Astrocyte (in vitro differentiated cells and primary cell): ENCODE data around the gene TRIM44.

Experiments
- EZH2 ChIP-seq: IDR thresholded peaks from 2 replicates; pipeline ENCODE4 v1.6.1; 2012; ENCODE audit warnings: mild to moderate bottlenecking, low read length, inconsistent platforms; ENCODE audit not compliant: insufficient read depth
- TF ChIP-seq, protein P1 (sequence below): IDR thresholded peaks from 2 replicates; pipeline ENCODE4 v1.5.1; 2011; ENCODE audit warnings: low read depth, mild to moderate bottlenecking, inconsistent platforms, low read length, moderate library complexity; ENCODE audit not compliant: insufficient read depth

GRCh38 chr11:35779409-35779808, 116.8 kb downstream of the TRIM44 start:
- TF ChIP-seq, protein P1, sequence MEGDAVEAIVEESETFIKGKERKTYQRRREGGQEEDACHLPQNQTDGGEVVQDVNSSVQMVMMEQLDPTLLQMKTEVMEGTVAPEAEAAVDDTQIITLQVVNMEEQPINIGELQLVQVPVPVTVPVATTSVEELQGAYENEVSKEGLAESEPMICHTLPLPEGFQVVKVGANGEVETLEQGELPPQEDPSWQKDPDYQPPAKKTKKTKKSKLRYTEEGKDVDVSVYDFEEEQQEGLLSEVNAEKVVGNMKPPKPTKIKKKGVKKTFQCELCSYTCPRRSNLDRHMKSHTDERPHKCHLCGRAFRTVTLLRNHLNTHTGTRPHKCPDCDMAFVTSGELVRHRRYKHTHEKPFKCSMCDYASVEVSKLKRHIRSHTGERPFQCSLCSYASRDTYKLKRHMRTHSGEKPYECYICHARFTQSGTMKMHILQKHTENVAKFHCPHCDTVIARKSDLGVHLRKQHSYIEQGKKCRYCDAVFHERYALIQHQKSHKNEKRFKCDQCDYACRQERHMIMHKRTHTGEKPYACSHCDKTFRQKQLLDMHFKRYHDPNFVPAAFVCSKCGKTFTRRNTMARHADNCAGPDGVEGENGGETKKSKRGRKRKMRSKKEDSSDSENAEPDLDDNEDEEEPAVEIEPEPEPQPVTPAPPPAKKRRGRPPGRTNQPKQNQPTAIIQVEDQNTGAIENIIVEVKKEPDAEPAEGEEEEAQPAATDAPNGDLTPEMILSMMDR = no peak
- TF ChIP-seq EZH2 = no peak
